ENCODE results near the gene NFATC3.

- TF ChIP-seq CTCF (IDR thresholded peaks at IDR 0.05) (no peak), POLR2A (IDR thresholded peaks at IDR 0.05) (no peak)
Observed at GRCh38 chr16:68097895-68098294, 12.7 kb downstream of the NFATC3 start.

All from uterus (tissue), 2 donors.